ENCODE results near the gene EDA.

Gene EDA

DNA sequence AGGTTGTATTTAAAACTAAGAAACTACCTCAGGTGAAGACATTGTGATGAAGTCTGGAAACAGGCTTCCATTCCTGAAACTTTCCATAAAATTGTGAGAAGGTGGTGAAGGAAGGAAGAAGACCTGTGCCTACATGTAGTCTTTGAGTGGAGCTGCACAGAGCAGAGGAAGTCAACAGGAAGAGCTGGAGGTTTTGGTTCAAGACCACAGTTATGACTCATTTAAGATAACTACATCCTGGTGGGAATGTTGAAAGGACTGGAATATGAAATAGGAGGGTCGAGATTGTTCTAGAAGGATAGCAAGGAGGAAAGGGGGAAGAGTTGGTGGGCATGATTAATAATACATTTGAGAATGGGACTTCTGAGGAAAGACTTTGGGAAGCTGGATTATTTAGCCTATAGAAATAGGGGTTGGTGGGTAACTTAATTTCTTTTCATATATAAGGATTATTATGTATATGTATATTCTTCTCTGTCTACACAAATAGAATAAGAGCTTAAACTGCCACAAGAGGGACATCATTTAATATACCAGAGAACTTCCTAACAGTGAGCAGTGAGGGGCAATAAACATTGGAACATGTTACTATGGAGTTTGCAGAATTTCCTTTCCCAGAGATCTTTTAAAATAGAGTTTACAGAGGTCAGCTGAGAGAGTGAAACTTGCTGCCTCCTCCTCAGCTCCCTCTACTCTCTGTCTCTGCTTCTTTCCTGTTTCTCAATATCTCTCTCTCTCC is 410.4 kb downstream of the EDA start:
- Histone ChIP-seq H3K9me3 (ENCODE audit: control insufficient read depth, low read length) (no peaks in the 10 kb centered on the region), H3K36me3 (ENCODE audit: control insufficient read depth, insufficient read depth, low read length, severe bottlenecking) (no peaks in the 10 kb centered on the region), H3K9ac (ENCODE audit: low read length) (no peak overlapping the region), H3K4me3 (ENCODE audit: low read length) (no peak overlapping the region), H3K4me1 (ENCODE audit: control insufficient read depth, insufficient read depth, low read length) (no peaks in the 10 kb centered on the region), H3K27me3 (replicated peaks; ENCODE audit: control insufficient read depth, insufficient read depth, low read length) (peaks cover 23% of the 10 kb centered on the region)
- no peak for DNase-seq (ENCODE audit: low read depth)

DNA sequence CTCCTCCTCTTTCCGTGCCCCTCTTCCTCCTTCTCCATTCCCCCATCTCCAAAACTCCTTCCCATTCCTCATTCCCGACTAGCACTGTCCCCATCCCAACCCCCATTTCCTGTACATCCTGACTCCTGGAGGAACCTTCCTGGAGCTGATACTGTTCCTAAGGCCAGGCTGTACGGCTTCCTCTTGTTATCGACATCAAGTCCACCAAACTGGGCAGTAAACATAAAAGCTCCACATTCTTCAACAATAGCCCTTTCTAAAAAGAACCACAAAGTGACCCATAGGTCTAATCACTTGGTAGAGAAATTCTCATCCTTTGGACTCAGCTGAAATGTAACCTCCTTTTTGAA is 410.9 kb downstream of the EDA start:
- Histone ChIP-seq H3K9ac (ENCODE audit: low read length) (no peak overlapping the region), H3K36me3 (ENCODE audit: control insufficient read depth, insufficient read depth, low read length, severe bottlenecking) (no peaks in the 10 kb centered on the region)

DNA sequence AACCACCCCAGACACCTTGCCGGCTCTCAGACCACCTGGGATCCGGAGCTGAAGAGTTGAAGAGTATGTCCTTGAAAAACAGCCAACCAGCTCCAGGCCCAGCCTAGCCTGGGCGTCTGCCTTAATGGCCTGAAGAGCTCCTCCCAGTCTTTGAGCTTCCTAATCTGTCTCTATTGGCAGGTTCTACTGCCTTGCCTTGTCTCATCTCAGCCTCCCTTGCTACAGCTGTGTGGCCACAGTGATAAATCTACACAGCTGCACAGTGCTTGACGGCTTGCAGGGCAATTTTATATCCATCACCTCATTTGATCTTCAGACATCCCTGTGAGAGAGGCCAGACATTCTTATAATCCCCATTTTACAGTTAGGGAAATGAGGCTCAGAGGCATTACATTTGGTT is 413.9 kb downstream of the EDA start:
- Histone ChIP-seq H3K4me1 (ENCODE audit: control insufficient read depth, insufficient read depth, low read length) (no peaks in the 10 kb centered on the region), H3K4me3 (ENCODE audit: low read length) (no peak overlapping the region), H3K9me3 (ENCODE audit: control insufficient read depth, low read length) (no peaks in the 10 kb centered on the region), H3K27me3 (replicated peaks; ENCODE audit: control insufficient read depth, insufficient read depth, low read length) (peaks cover 15% of the 10 kb centered on the region), H3K9ac (ENCODE audit: low read length) (no peak overlapping the region), H3K36me3 (ENCODE audit: control insufficient read depth, insufficient read depth, low read length, severe bottlenecking) (no peaks in the 10 kb centered on the region)
- no peak for DNase-seq (ENCODE audit: low read depth)

More for the DNA sequence above, 410.9 kb downstream of the EDA start:
- no peak for DNase-seq (ENCODE audit: low read depth)
- no peak overlapping the region for H3K4me3 ChIP-seq (ENCODE audit: low read length)
- no peaks in the 10 kb centered on the region for H3K4me1 ChIP-seq (ENCODE audit: control insufficient read depth, insufficient read depth, low read length)
- H3K27me3 ChIP-seq (replicated peaks; ENCODE audit: control insufficient read depth, insufficient read depth, low read length) = peaks cover 23% of the 10 kb centered on the region
- no peaks in the 10 kb centered on the region for H3K9me3 ChIP-seq (ENCODE audit: control insufficient read depth, low read length)

DNA sequence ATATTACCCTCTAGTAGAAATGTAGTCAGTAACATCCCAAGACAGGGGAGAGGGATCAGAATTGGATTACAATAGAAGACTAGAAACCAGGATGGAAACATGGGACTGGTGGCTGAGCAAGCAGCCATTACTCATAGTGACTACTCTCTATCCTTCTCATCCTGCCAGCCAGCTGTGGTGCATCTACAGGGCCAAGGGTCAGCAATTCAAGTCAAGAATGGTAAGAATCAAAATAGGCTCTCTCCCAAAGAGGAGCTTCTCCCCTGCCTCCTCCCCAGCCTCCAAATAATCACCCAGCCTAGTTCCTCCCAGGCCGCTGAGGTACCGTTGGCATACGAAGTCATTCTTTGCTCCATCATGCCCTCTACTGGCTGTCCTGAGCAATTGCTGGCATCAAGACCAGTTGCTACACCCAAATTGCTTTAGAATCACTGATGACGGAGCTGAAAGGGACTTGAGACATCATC is 414.4 kb downstream of the EDA start:
- Histone ChIP-seq H3K4me3 (ENCODE audit: low read length) (no peak overlapping the region), H3K27me3 (replicated peaks; ENCODE audit: control insufficient read depth, insufficient read depth, low read length) (peaks cover 11% of the 10 kb centered on the region), H3K4me1 (ENCODE audit: control insufficient read depth, insufficient read depth, low read length) (no peaks in the 10 kb centered on the region), H3K9me3 (ENCODE audit: control insufficient read depth, low read length) (no peaks in the 10 kb centered on the region), H3K9ac (ENCODE audit: low read length) (no peak overlapping the region), H3K36me3 (ENCODE audit: control insufficient read depth, insufficient read depth, low read length, severe bottlenecking) (no peaks in the 10 kb centered on the region)
- DNase-seq (ENCODE audit: low read depth) = peak; percentile 67

DNA sequence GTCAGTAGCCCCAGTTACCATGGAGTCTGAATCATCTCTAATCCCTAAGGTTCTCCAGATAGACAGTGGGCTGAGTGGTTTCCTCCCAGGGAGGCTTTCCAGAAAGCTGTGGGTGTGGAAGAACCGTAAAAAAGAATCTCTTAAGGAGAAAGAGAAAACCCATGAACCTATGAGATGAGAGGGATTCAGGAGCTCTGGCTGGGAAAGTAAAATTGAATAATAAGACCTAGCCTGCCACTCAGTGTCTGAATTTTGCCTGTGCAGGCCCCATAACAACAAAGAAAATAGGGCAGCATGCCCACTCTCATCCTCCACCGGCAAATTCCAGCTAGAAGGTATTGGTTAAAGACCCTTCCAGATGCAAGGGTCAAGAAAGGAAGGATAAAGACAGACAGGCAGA is 416.9 kb downstream of the EDA start:
- Histone ChIP-seq H3K27me3 (replicated peaks; ENCODE audit: control insufficient read depth, insufficient read depth, low read length) (peaks cover 12% of the 10 kb centered on the region), H3K4me1 (ENCODE audit: control insufficient read depth, insufficient read depth, low read length) (no peaks in the 10 kb centered on the region), H3K36me3 (ENCODE audit: control insufficient read depth, insufficient read depth, low read length, severe bottlenecking) (no peaks in the 10 kb centered on the region), H3K4me3 (ENCODE audit: low read length) (no peak overlapping the region), H3K9me3 (ENCODE audit: control insufficient read depth, low read length) (peaks cover 4% of the 10 kb centered on the region), H3K9ac (ENCODE audit: low read length) (no peak overlapping the region)
- DNase-seq (ENCODE audit: low read depth) = no peak

GRCh38 chrX:70033348-70034051 is 417.6 kb downstream of the EDA start:
- Histone ChIP-seq H3K4me1 (ENCODE audit: control insufficient read depth, insufficient read depth, low read length) (no peaks in the 10 kb centered on the region), H3K9me3 (ENCODE audit: control insufficient read depth, low read length) (peaks cover 4% of the 10 kb centered on the region), H3K4me3 (ENCODE audit: low read length) (no peak overlapping the region), H3K36me3 (ENCODE audit: control insufficient read depth, insufficient read depth, low read length, severe bottlenecking) (no peaks in the 10 kb centered on the region), H3K27me3 (replicated peaks; ENCODE audit: control insufficient read depth, insufficient read depth, low read length) (peaks cover 12% of the 10 kb centered on the region), H3K9ac (ENCODE audit: low read length) (no peak overlapping the region)
- DNase-seq (ENCODE audit: low read depth) = peak; percentile 27

GRCh38 chrX:70034646-70035045 is 418.7 kb downstream of the EDA start:
- Histone ChIP-seq H3K9me3 (ENCODE audit: control insufficient read depth, low read length) (peaks cover 4% of the 10 kb centered on the region), H3K36me3 (ENCODE audit: control insufficient read depth, insufficient read depth, low read length, severe bottlenecking) (no peaks in the 10 kb centered on the region), H3K4me1 (ENCODE audit: control insufficient read depth, insufficient read depth, low read length) (no peaks in the 10 kb centered on the region), H3K4me3 (ENCODE audit: low read length) (no peak overlapping the region), H3K9ac (ENCODE audit: low read length) (no peak overlapping the region), H3K27me3 (replicated peaks; ENCODE audit: control insufficient read depth, insufficient read depth, low read length) (peaks cover 9% of the 10 kb centered on the region)
- no peak for DNase-seq (ENCODE audit: low read depth)

- H3K27me3 ChIP-seq (replicated peaks; ENCODE audit: control insufficient read depth, insufficient read depth, low read length) = peaks cover 12% of the 10 kb centered on the region
- peaks cover 9% of the 10 kb centered on the region for H3K9me3 ChIP-seq (ENCODE audit: control insufficient read depth, low read length)
- no peak overlapping the region for H3K9ac ChIP-seq (ENCODE audit: low read length)
- H3K36me3 ChIP-seq (ENCODE audit: control insufficient read depth, insufficient read depth, low read length, severe bottlenecking) = no peaks in the 10 kb centered on the region
- DNase-seq (ENCODE audit: low read depth) = no peak
- no peaks in the 10 kb centered on the region for H3K4me1 ChIP-seq (ENCODE audit: control insufficient read depth, insufficient read depth, low read length)
- no peak overlapping the region for H3K4me3 ChIP-seq (ENCODE audit: low read length)
Observed at GRCh38 chrX:70038515-70038914, 422.6 kb downstream of the EDA start.

- H3K4me1 ChIP-seq (ENCODE audit: control insufficient read depth, insufficient read depth, low read length) = no peaks in the 10 kb centered on the region
- no peak overlapping the region for H3K4me3 ChIP-seq (ENCODE audit: low read length)
- no peak overlapping the region for H3K9ac ChIP-seq (ENCODE audit: low read length)
- no peak for DNase-seq (ENCODE audit: low read depth)
- H3K9me3 ChIP-seq (ENCODE audit: control insufficient read depth, low read length) = peaks cover 9% of the 10 kb centered on the region
- no peaks in the 10 kb centered on the region for H3K36me3 ChIP-seq (ENCODE audit: control insufficient read depth, insufficient read depth, low read length, severe bottlenecking)
- peaks cover 12% of the 10 kb centered on the region for H3K27me3 ChIP-seq (replicated peaks; ENCODE audit: control insufficient read depth, insufficient read depth, low read length)
Observed at GRCh38 chrX:70038951-70039350, 423.0 kb downstream of the EDA start.

GRCh38 chrX:70039758-70040157 is 423.8 kb downstream of the EDA start:
- H3K9me3 ChIP-seq (ENCODE audit: control insufficient read depth, low read length) = peaks cover 9% of the 10 kb centered on the region
- no peak overlapping the region for H3K9ac ChIP-seq (ENCODE audit: low read length)
- H3K27me3 ChIP-seq (replicated peaks; ENCODE audit: control insufficient read depth, insufficient read depth, low read length) = peaks cover 12% of the 10 kb centered on the region
- no peak overlapping the region for H3K4me3 ChIP-seq (ENCODE audit: low read length)
- no peaks in the 10 kb centered on the region for H3K4me1 ChIP-seq (ENCODE audit: control insufficient read depth, insufficient read depth, low read length)
- DNase-seq (ENCODE audit: low read depth) = peak; percentile 6
- H3K36me3 ChIP-seq (ENCODE audit: control insufficient read depth, insufficient read depth, low read length, severe bottlenecking) = no peaks in the 10 kb centered on the region

DNA sequence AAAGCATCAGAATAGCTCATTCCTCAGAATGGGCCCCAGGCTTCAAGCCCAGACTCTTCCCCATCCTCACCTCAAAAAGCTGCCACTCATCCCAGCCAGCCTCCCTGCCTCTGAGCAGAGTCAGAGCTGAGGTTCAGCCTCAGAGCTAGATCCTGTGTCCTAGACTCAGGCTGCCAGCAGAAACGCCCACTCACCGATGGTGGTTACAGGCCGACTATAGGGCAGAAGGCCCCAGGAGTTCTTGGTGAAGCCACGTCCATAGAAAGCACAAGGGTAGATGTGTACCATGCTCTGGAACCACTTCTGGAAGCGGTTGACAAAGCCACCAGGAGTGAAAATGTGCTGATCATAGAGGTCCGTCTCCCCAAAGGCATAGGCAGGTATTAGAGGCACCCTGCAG is 426.1 kb downstream of the EDA start:
- H3K4me3 ChIP-seq (ENCODE audit: low read length) = no peak overlapping the region
- H3K4me1 ChIP-seq (ENCODE audit: control insufficient read depth, insufficient read depth, low read length) = peaks cover under 1% of the 10 kb centered on the region
- H3K9me3 ChIP-seq (ENCODE audit: control insufficient read depth, low read length) = peaks cover 9% of the 10 kb centered on the region
- H3K9ac ChIP-seq (ENCODE audit: low read length) = no peak overlapping the region
- peaks cover 7% of the 10 kb centered on the region for H3K27me3 ChIP-seq (replicated peaks; ENCODE audit: control insufficient read depth, insufficient read depth, low read length)
- H3K36me3 ChIP-seq (ENCODE audit: control insufficient read depth, insufficient read depth, low read length, severe bottlenecking) = no peaks in the 10 kb centered on the region
- DNase-seq (ENCODE audit: low read depth) = no peak

Data from adipocyte (in vitro differentiated cells).